ENCODE results near the gene TM2D3. TPM values are rescaled to one million over a fixed set of nuclear protein-coding genes. Genes with fewer than 3 reads are reported as not detected.
A peak's percentile ranks its signal among the peaks of the same experiment; 100 is the strongest.

TM2D3 gene
- total RNA-seq, 1 experiment from 2014 or later = 34.7 TPM

DNA sequence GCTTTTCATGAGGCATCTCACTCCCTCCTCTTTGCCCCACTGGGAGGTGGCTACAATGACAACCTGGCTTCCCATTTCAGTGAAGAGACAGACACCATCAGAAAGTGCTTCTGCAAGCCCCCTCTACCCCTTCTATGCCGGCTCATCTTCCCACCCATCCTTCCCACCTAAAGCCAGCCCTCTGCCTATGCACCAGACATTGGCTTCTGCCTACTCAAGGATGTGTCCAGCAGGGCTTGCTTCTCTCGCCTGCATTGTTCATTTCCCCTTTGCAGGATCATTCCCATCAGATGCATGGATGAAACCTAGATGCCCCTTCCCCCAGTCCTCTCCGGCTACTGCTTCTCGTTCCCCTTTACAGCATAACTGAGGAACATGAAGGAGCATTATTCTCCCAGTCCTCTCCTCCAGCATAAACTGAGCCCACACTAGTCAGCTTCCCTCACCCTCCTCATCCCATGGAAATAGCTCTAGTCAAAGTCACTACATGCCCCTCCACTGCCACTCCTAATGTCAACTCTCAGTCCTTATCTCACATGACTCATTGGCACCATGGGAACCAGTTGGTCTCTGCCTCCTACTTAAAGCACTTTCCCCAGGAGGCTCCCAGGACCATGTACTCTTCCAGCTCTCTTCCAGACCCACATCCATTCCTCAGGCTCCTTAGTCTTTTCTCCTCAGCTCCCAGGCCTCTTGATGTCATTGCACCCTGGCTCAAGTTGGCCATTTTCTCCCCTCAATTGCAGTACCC lies 47.9 kb downstream of the TM2D3 start:
- intact Hi-C loops (cut with micrococcal nuclease; ENCODE audit: unreplicated experiment) = no loop called here
- no peaks in the 10 kb centered on the region for H3K9me3 Mint-ChIP-seq (ENCODE audit: unreplicated experiment)
- H3K4me1 ChIP-seq = 0 out of 2 replicates have a peak, but pooled peaks cover 3% of the 10 kb centered on the region
- BruUV-seq (replicated peaks) = no TSS peak
- ChIA-PET POLR2A (no interaction called here), CTCF (no interaction called here)
- no peaks in the 10 kb centered on the region for H3K27me3 Mint-ChIP-seq (ENCODE audit: insufficient read depth, unreplicated experiment)
- H3K27me3 ChIP-seq (replicated peaks; ENCODE audit: control insufficient read depth, insufficient read depth, low read length) = no peaks in the 10 kb centered on the region
- H3K4me3 Mint-ChIP-seq (ENCODE audit: unreplicated experiment) = no peak overlapping the region
- H3K4me3 ChIP-seq (ENCODE audit: low read depth, low read length) = no peak overlapping the region
- no peaks in the 10 kb centered on the region for H3K4me1 Mint-ChIP-seq (ENCODE audit: low read depth, unreplicated experiment)
- H3K36me3 ChIP-seq (ENCODE audit: control insufficient read depth, insufficient read depth, low read length) = no peaks in the 10 kb centered on the region
- TF ChIP-seq, protein P1, sequence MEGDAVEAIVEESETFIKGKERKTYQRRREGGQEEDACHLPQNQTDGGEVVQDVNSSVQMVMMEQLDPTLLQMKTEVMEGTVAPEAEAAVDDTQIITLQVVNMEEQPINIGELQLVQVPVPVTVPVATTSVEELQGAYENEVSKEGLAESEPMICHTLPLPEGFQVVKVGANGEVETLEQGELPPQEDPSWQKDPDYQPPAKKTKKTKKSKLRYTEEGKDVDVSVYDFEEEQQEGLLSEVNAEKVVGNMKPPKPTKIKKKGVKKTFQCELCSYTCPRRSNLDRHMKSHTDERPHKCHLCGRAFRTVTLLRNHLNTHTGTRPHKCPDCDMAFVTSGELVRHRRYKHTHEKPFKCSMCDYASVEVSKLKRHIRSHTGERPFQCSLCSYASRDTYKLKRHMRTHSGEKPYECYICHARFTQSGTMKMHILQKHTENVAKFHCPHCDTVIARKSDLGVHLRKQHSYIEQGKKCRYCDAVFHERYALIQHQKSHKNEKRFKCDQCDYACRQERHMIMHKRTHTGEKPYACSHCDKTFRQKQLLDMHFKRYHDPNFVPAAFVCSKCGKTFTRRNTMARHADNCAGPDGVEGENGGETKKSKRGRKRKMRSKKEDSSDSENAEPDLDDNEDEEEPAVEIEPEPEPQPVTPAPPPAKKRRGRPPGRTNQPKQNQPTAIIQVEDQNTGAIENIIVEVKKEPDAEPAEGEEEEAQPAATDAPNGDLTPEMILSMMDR (IDR thresholded peaks at IDR 0.05; ENCODE audit: insufficient read depth in 1 of 2, low read depth in 1 of 2, low read length in 1 of 2, severe bottlenecking in 1 of 2, unreplicated experiment in 1 of 2) = no peak
- DNase-seq = no peak
- no peaks in the 10 kb centered on the region for H3K36me3 Mint-ChIP-seq (ENCODE audit: insufficient read depth, unreplicated experiment)
- H3K27ac Mint-ChIP-seq (ENCODE audit: unreplicated experiment) = no peak overlapping the region
- H3K9me3 ChIP-seq = no peaks in the 10 kb centered on the region

DNA sequence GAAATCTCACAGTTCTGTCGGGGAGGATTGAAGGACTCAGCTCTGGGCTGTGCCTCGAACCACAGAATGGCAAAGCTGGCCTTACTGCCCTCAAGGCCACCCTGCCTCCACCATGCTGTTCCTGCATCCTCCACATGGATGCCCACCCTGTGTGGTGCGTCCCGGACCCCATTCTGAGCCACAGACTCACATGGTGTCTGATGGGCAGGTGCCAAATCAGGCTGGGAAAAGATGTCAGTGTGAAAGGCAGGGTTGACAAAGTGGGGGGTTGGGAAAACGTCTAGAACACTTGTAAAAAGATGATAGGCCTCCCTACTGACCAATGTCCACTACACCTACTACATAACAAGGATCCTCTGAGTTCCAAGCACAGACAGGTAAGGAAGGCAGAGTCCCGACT lies 49.4 kb downstream of the TM2D3 start:
- CTCF ChIA-PET = no interaction called here
- H3K27me3 Mint-ChIP-seq (ENCODE audit: insufficient read depth, unreplicated experiment) = no peaks in the 10 kb centered on the region

DNA sequence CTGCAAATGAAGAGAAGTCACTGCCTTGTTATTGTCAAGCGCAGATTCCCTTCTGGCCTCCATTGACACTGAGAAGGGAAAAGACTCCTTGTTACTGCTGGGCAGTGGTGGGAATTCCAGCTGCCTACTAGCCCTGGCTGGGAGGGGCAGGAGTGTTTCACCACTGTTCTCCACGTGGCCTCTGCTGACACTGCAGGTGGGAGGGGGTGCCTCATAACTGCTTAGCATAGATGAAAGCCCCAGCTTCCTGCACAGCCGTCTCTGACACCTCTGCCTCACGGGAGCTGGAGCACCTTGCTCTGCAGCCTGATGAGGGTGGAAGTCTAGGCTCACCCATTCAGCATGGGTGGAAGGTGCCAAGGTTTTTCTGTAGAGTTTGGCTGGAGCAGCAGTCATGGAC lies 52.1 kb downstream of the TM2D3 start:
- no peak overlapping the region for H3K27ac Mint-ChIP-seq (ENCODE audit: unreplicated experiment)
- TF ChIP-seq, protein P1 (IDR thresholded peaks at IDR 0.05; ENCODE audit: insufficient read depth in 1 of 2, low read depth in 1 of 2, low read length in 1 of 2, severe bottlenecking in 1 of 2, unreplicated experiment in 1 of 2) = no peak
- H3K4me3 ChIP-seq (ENCODE audit: low read depth, low read length) = no peak overlapping the region
- peaks cover 21% of the 10 kb centered on the region for H3K9me3 Mint-ChIP-seq (ENCODE audit: unreplicated experiment)
- peaks cover 9% of the 10 kb centered on the region for H3K4me1 ChIP-seq
- peak in 1 of 2 experiments; percentile 34 for DNase-seq
- H3K4me1 Mint-ChIP-seq (ENCODE audit: low read depth, unreplicated experiment) = peaks cover 6% of the 10 kb centered on the region
- peaks cover 9% of the 10 kb centered on the region; the same call in 1 of the 2 replicates for H3K9me3 ChIP-seq
- BruUV-seq (replicated peaks) = no TSS peak
- no peaks in the 10 kb centered on the region for H3K36me3 ChIP-seq (ENCODE audit: control insufficient read depth, insufficient read depth, low read length)
- CTCF ChIA-PET = interaction anchor here (0.5 kb wide), 1 partner anchor 55 kb away, joined by 3 read pairs; no protein-coding TSS in a partner anchor
- no peaks in the 10 kb centered on the region for H3K36me3 Mint-ChIP-seq (ENCODE audit: insufficient read depth, unreplicated experiment)
- no peak overlapping the region for H3K4me3 Mint-ChIP-seq (ENCODE audit: unreplicated experiment)
- intact Hi-C loops (cut with micrococcal nuclease; ENCODE audit: unreplicated experiment) = no loop called here
- POLR2A ChIA-PET = no interaction called here
- H3K27me3 ChIP-seq (replicated peaks; ENCODE audit: control insufficient read depth, insufficient read depth, low read length) = no peaks in the 10 kb centered on the region
- H3K27me3 Mint-ChIP-seq (ENCODE audit: insufficient read depth, unreplicated experiment) = peaks cover 5% of the 10 kb centered on the region

More for the DNA sequence above, 49.4 kb downstream of the TM2D3 start:
- Mint-ChIP-seq H3K27ac (ENCODE audit: unreplicated experiment) (no peak overlapping the region), H3K4me1 (ENCODE audit: low read depth, unreplicated experiment) (peaks cover 3% of the 10 kb centered on the region), H3K9me3 (ENCODE audit: unreplicated experiment) (no peaks in the 10 kb centered on the region), H3K36me3 (ENCODE audit: insufficient read depth, unreplicated experiment) (no peaks in the 10 kb centered on the region), H3K4me3 (ENCODE audit: unreplicated experiment) (no peak overlapping the region)
- H3K27me3 ChIP-seq (replicated peaks; ENCODE audit: control insufficient read depth, insufficient read depth, low read length) = no peaks in the 10 kb centered on the region
- H3K9me3 ChIP-seq = no peaks in the 10 kb centered on the region
- POLR2A ChIA-PET = no interaction called here
- DNase-seq = no peak
- intact Hi-C loops (cut with micrococcal nuclease; ENCODE audit: unreplicated experiment) = no loop called here
- TF ChIP-seq, protein P1 (IDR thresholded peaks at IDR 0.05; ENCODE audit: insufficient read depth in 1 of 2, low read depth in 1 of 2, low read length in 1 of 2, severe bottlenecking in 1 of 2, unreplicated experiment in 1 of 2) = no peak
- H3K4me1 ChIP-seq = 0 out of 2 replicates have a peak, but pooled peaks cover 3% of the 10 kb centered on the region
- no peak overlapping the region for H3K4me3 ChIP-seq (ENCODE audit: low read depth, low read length)
- no peaks in the 10 kb centered on the region for H3K36me3 ChIP-seq (ENCODE audit: control insufficient read depth, insufficient read depth, low read length)
- no TSS peak for BruUV-seq (replicated peaks)
